Osteoblast (primary cell): Measurements from ENCODE around the gene FXYD5. TPM values are rescaled to one million over a fixed set of nuclear protein-coding genes. Genes with fewer than 3 reads are reported as not detected.

ENCODE experiments used
- DNase-seq: peaks from one replicate; pipeline ENCODE4 v3.0.0; 2011; ENCODE audit warnings: low spot score, mixed read lengths; ENCODE audit not compliant: insufficient read length; ENCODE audit errors: missing footprints
- H2AFZ ChIP-seq: 2 replicates; pipeline ENCODE4 v1.6.0; 2011; ENCODE audit warnings: mild to moderate bottlenecking, low read length
- H3K27ac ChIP-seq: 2 replicates; pipeline ENCODE4 v1.5.1; 2011; ENCODE audit warnings: mild to moderate bottlenecking, low read depth, low read length, moderate library complexity
- H3K27me3 ChIP-seq: 2 replicates; pipeline ENCODE4 v1.6.0; 2012; ENCODE audit warnings: mild to moderate bottlenecking, control low read depth, inconsistent platforms, low read length, moderate library complexity; ENCODE audit not compliant: insufficient read depth
- H3K36me3 ChIP-seq: 2 replicates; pipeline ENCODE4 v1.5.1; 2011; ENCODE audit warnings: mild to moderate bottlenecking, low read length, control low read depth, moderate library complexity; ENCODE audit not compliant: insufficient read depth
- H3K4me1 ChIP-seq: 2 replicates; pipeline ENCODE4 v1.5.1; 2011; ENCODE audit warnings: mild to moderate bottlenecking, low read length, control low read depth, moderate library complexity; ENCODE audit not compliant: insufficient read depth
- H3K4me2 ChIP-seq: 2 replicates; pipeline ENCODE4 v1.6.0; 2011; ENCODE audit warnings: mild to moderate bottlenecking, low read length; ENCODE audit not compliant: insufficient read depth
- H3K4me3 ChIP-seq: fragments of 200-600 bp; sonication (generic); 3 replicates; pipeline ENCODE4 v1.5.1; 2012; ENCODE audit warnings: mild to moderate bottlenecking, low read length, inconsistent platforms; ENCODE audit not compliant: insufficient read depth
- H3K79me2 ChIP-seq: 2 replicates; pipeline ENCODE4 v1.6.0; 2012; ENCODE audit warnings: mild to moderate bottlenecking, low read length, control low read depth, inconsistent platforms; ENCODE audit not compliant: insufficient read depth
- H3K9me3 ChIP-seq: 2 replicates; pipeline ENCODE4 v1.5.1; 2011; ENCODE audit warnings: low read depth, low read length, control low read depth
- H4K20me1 ChIP-seq: 2 replicates; pipeline ENCODE4 v1.6.0; 2012; ENCODE audit warnings: mild to moderate bottlenecking, low read length, control low read depth; ENCODE audit not compliant: insufficient read depth
- total RNA-seq: library from RNA; depleted of rRNA; stranded (reverse); fragments of >200 nt; gene quantifications from 2 replicates; pipeline ENCODE4 v1.2.3, GENCODE V29; 2012
- TF ChIP-seq, protein P1 (sequence below): IDR thresholded peaks from 2 replicates; pipeline ENCODE4 v1.5.1; 2011; ENCODE audit warnings: mild to moderate bottlenecking, low read depth, low read length, moderate library complexity; ENCODE audit errors: extremely low read depth

FXYD5 gene
- total RNA-seq, 1 donor = 29.0 TPM

- no peaks in the 10 kb centered on the region for H3K9me3 ChIP-seq
- H3K4me2 ChIP-seq = no peak overlapping the region
- H2AFZ ChIP-seq = no peak overlapping the region
- no peaks in the 10 kb centered on the region for H4K20me1 ChIP-seq
- H3K36me3 ChIP-seq = no peaks in the 10 kb centered on the region
- H3K79me2 ChIP-seq = no peaks in the 10 kb centered on the region
- no peak overlapping the region for H3K4me3 ChIP-seq
- H3K27ac ChIP-seq = no peak overlapping the region
- H3K4me1 ChIP-seq = peaks cover 8% of the 10 kb centered on the region
- TF ChIP-seq, protein P1, sequence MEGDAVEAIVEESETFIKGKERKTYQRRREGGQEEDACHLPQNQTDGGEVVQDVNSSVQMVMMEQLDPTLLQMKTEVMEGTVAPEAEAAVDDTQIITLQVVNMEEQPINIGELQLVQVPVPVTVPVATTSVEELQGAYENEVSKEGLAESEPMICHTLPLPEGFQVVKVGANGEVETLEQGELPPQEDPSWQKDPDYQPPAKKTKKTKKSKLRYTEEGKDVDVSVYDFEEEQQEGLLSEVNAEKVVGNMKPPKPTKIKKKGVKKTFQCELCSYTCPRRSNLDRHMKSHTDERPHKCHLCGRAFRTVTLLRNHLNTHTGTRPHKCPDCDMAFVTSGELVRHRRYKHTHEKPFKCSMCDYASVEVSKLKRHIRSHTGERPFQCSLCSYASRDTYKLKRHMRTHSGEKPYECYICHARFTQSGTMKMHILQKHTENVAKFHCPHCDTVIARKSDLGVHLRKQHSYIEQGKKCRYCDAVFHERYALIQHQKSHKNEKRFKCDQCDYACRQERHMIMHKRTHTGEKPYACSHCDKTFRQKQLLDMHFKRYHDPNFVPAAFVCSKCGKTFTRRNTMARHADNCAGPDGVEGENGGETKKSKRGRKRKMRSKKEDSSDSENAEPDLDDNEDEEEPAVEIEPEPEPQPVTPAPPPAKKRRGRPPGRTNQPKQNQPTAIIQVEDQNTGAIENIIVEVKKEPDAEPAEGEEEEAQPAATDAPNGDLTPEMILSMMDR = no peak
- no peaks in the 10 kb centered on the region for H3K27me3 ChIP-seq
- DNase-seq = no peak
These were observed 57.7 kb downstream of the FXYD5 start for GRCh38 chr19:35212241-35212640.

DNA sequence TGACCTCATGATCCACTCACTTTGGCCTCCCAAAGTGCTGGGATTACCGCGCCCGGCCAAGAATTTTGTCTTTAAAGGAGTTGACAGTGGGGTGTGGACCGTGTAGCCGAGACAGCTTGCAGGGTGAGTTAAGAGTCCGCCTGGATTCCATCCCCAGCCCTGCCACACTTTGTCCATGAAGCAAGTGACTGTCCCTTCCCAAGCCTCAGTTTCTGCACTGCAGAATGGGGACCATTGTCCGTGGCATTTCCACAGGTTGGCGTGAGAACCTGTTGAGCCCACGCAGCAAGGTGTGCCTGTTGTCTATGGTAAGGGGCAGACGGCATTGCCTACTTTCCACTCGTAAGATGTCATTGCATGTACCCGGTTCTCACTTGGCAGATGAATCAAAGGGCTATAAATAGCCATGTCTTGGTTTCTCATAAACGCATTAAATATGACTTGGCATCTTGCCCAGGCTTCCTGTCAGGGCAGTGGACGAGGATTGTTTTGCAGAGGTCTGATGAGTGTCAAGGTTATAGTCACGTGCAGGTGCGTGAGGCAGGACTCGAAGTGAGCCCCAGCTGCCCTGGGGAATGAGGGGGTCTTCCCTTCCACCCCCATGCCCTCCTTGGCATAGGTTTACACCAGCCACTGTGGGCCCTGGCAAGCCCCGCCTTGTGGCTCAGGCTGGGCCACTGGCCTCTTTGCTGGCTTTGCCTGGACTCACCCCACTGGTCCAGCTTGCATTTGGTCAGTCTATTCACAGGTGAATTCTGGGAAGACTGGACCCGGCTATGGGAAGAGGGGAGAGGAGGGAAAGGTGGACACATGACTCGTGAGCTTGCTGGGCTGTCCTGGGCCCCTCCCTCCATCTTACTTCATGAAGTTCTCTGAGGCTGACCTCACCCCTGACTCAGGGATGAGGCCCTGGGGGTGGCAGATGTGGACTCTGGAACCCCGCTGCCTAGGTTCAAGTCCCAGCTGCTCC, 59.4 kb downstream of the FXYD5 start:
- H3K79me2 ChIP-seq = no peaks in the 10 kb centered on the region
- TF ChIP-seq, protein P1 = no peak
- no peaks in the 10 kb centered on the region for H3K27me3 ChIP-seq
- no peaks in the 10 kb centered on the region for H3K9me3 ChIP-seq
- H3K4me1 ChIP-seq = peaks cover 8% of the 10 kb centered on the region
- DNase-seq = peak; percentile 76
- no peaks in the 10 kb centered on the region for H3K36me3 ChIP-seq
- no peak overlapping the region for H3K27ac ChIP-seq
- no peaks in the 10 kb centered on the region for H4K20me1 ChIP-seq
- peak overlapping the region; percentile 34 for H3K4me2 ChIP-seq
- peak overlapping the region; percentile 33 for H3K4me3 ChIP-seq
- no peak overlapping the region for H2AFZ ChIP-seq

DNA sequence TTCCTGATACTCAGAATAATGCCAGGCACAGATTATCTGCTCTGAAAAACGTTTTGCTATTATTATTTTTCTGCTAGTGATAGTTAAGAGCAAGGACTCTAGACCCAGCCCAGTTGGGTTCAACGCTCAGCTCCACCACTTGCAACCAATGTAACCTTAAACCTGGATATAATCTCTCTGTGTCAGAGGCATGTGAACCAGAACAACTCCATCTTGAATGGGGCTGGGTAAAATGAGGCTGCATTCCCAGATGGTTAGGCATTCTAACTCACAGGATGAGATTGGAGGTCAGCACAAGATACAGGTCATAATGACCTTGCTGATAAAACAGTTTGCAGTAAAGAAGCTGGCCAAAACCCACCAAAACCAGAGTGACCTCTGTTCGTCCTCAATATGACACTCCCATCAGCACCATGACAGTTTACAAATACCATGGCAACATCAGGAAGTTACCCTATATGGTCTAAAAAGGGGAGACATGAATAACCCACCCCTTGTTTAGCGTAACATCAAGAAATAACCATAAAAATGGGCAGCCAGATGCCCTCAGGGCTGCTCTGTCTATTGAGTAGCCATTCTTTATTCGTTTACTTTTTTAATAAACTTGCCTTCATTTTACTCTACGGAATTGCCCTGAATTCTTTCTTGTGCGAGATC, 60.4 kb downstream of the FXYD5 start:
- Histone ChIP-seq H4K20me1 (no peaks in the 10 kb centered on the region), H3K79me2 (no peaks in the 10 kb centered on the region), H3K4me3 (no peak overlapping the region), H3K9me3 (no peaks in the 10 kb centered on the region), H3K4me1 (peaks cover 8% of the 10 kb centered on the region), H3K27ac (no peak overlapping the region), H3K4me2 (no peak overlapping the region), H3K36me3 (no peaks in the 10 kb centered on the region), H3K27me3 (no peaks in the 10 kb centered on the region), H2AFZ (no peak overlapping the region)
- DNase-seq = no peak
- TF ChIP-seq, protein P1 = no peak
